ENCODE measurements around the gene UPF3B.

Gene UPF3B

DNA sequence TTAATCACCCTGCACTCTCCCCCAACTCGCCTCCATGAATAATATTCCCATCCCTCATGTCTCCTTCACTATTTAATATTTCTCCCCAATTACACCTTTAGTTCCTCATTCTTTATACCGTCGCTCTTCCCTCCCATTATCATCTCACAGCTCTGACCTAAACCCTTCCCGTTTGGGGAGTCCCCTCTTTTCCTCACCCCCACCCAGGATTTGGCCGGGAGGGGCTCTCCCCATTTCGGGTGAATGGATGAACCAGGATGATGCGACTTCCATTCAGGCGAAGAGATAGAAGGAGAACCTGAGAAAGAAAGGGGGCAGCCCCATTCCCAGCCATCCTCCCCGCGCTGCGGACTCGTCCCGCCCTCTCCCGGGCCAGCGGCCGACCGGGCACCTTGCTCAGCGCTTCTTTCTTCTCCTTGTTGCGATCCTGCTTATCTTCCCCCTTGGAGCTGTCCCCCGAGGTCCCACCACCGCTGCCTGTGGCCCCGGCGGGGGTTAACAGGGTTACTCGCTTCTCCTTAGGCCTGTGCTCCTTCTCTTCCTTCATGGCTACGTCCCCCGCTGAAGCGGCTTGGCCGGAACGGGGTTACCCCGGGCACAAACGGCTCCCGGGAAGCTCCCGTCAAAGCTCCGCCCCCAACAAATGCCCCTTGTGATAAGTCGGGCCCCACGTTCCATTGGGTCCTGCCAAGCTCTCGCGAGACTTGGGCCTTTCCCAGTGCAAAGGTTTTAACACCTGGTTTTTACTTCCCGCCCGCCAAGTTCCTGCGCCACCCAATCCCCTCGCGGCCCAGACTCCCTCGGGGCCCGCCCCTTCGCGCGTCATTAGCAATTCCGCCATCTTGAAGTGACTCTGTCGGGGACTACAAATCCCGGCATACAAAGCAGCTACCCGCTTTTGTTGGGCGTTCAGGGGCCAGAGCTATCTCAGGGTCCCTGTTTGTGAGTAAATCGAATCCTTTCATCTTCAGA, at the start of gene UPF3B (continued):
- TF ChIP-seq ZIC2 (tag by site-specific recombination; IDR thresholded peaks at IDR 0.05) (0 out of 2 replicates have a peak, but pooled peaks have one; percentile 24), ZNF266 (tag by site-specific recombination; IDR thresholded peaks at IDR 0.05; ENCODE audit: low read depth) (no peak), ZNF791 (tag by site-specific recombination; IDR thresholded peaks at IDR 0.05) (no peak), ZNF155 (tag by site-specific recombination; IDR thresholded peaks at IDR 0.05) (no peak), ZNF112 (tag by site-specific recombination; IDR thresholded peaks at IDR 0.05) (no peak), ZFP37 (tag by site-specific recombination; IDR thresholded peaks at IDR 0.05) (no peak), REPIN1 (tag by site-specific recombination; IDR thresholded peaks at IDR 0.05; ENCODE audit: low read depth) (no peak), HOXD13 (CRISPR knock-in tag; IDR thresholded peaks at IDR 0.05; ENCODE audit: borderline replicate concordance) (no peak), ZNF571 (tag by site-specific recombination; IDR thresholded peaks at IDR 0.05) (no peak), ZNF350 (tag by site-specific recombination; IDR thresholded peaks at IDR 0.05) (no peak), ZBTB48 (tag by site-specific recombination; IDR thresholded peaks at IDR 0.05) (peak; percentile 79), GFI1B (tag by site-specific recombination; IDR thresholded peaks at IDR 0.05) (no peak), HOXA7 (CRISPR knock-in tag; IDR thresholded peaks at IDR 0.05; ENCODE audit: borderline replicate concordance) (no peak)

DNA sequence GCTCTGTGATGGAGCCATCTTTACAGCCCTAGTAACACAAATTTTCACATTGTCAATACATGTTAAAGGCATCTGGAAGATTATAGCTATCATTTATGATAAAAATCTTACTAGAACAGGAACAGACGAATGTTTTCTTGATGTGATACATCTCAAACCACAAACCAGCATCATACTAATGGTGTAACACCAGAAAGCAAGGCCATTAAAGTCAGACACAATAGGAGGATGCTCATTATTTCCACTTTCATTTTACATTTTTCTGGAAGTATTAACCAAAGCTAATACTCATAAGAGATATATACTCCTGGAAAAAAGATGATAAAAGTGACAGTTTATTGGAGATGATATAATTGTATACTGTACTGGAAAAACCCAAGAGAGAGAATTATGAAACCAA, 48.2 kb upstream of the UPF3B start:
- H3K4me3 ChIP-seq (ENCODE audit: low read depth, low read length), result no peak overlapping the region
- TF ChIP-seq SALL2 (tag by site-specific recombination; IDR thresholded peaks at IDR 0.05; ENCODE audit: borderline replicate concordance) (no peak), ZNF571 (tag by site-specific recombination; IDR thresholded peaks at IDR 0.05) (no peak), SP7 (tag by site-specific recombination; IDR thresholded peaks at IDR 0.05) (no peak), IKZF3 (tag by site-specific recombination; IDR thresholded peaks at IDR 0.05) (no peak), ZFHX2 (tag by site-specific recombination; conservative IDR thresholded peaks at IDR 0.05) (no peak)
- TF ChIP-seq, protein P1, sequence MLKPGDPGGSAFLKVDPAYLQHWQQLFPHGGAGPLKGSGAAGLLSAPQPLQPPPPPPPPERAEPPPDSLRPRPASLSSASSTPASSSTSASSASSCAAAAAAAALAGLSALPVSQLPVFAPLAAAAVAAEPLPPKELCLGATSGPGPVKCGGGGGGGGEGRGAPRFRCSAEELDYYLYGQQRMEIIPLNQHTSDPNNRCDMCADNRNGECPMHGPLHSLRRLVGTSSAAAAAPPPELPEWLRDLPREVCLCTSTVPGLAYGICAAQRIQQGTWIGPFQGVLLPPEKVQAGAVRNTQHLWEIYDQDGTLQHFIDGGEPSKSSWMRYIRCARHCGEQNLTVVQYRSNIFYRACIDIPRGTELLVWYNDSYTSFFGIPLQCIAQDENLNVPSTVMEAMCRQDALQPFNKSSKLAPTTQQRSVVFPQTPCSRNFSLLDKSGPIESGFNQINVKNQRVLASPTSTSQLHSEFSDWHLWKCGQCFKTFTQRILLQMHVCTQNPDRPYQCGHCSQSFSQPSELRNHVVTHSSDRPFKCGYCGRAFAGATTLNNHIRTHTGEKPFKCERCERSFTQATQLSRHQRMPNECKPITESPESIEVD (tag by site-specific recombination; IDR thresholded peaks at IDR 0.05), result no peak
- POLR2A ChIA-PET, result no interaction called here
- H3K4me1 ChIP-seq (ENCODE audit: control insufficient read depth, insufficient read depth, low read length), result no peaks in the 10 kb centered on the region
- H3K9me3 ChIP-seq (ENCODE audit: control insufficient read depth, insufficient read depth, low read depth, low read length), result no peaks in the 10 kb centered on the region
- CTCF ChIA-PET, result interaction anchor here (2.9 kb wide), 1 partner anchor 13 kb away, joined by 11 read pairs; no protein-coding TSS in a partner anchor
- H3K27ac ChIP-seq (ENCODE audit: extremely low read depth, low read depth, low read length), result no peak overlapping the region
- no peaks in the 10 kb centered on the region for H3K36me3 ChIP-seq (ENCODE audit: control insufficient read depth in 2 of 2, insufficient read depth in 1 of 2, low read length in 2 of 2)

DNA sequence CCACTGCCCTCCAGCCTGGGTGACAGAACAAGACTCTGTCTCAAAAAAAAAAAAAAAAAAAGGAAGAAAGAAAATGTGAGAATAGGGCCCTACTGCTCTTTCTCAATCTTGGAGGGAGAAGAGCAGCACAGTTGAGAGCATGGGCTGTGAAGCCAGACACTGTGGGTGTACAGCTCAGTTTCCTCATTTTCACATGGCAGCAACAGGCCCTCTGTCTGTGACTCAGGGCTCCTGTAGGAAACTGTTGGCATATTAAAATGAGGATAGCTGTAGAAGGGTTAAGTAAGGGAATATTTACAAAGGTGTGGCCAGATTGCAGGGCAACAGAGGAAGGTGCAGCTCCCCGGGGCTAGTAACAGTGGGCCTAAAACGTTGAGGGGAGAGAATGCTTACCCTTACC, 46.4 kb upstream of the UPF3B start:
- POLR2A ChIA-PET, result interaction anchor here (0.7 kb wide), 1 partner anchor 28 kb away, joined by 6 read pairs; no protein-coding TSS in a partner anchor
- Histone ChIP-seq H3K36me3 (ENCODE audit: control insufficient read depth in 2 of 2, insufficient read depth in 1 of 2, low read length in 2 of 2) (no peaks in the 10 kb centered on the region), H3K4me3 (ENCODE audit: low read depth, low read length) (no peak overlapping the region), H3K4me1 (ENCODE audit: control insufficient read depth, insufficient read depth, low read length) (no peaks in the 10 kb centered on the region), H3K9me3 (ENCODE audit: control insufficient read depth, insufficient read depth, low read depth, low read length) (no peaks in the 10 kb centered on the region), H3K27ac (ENCODE audit: extremely low read depth, low read depth, low read length) (no peak overlapping the region)
- CTCF ChIA-PET, result interaction anchor here (1.0 to 2.7 kb wide), 2 partner anchors 11 to 17 kb away, joined by 7 to 11 read pairs; no protein-coding TSS in a partner anchor
- TF ChIP-seq, protein P2, sequence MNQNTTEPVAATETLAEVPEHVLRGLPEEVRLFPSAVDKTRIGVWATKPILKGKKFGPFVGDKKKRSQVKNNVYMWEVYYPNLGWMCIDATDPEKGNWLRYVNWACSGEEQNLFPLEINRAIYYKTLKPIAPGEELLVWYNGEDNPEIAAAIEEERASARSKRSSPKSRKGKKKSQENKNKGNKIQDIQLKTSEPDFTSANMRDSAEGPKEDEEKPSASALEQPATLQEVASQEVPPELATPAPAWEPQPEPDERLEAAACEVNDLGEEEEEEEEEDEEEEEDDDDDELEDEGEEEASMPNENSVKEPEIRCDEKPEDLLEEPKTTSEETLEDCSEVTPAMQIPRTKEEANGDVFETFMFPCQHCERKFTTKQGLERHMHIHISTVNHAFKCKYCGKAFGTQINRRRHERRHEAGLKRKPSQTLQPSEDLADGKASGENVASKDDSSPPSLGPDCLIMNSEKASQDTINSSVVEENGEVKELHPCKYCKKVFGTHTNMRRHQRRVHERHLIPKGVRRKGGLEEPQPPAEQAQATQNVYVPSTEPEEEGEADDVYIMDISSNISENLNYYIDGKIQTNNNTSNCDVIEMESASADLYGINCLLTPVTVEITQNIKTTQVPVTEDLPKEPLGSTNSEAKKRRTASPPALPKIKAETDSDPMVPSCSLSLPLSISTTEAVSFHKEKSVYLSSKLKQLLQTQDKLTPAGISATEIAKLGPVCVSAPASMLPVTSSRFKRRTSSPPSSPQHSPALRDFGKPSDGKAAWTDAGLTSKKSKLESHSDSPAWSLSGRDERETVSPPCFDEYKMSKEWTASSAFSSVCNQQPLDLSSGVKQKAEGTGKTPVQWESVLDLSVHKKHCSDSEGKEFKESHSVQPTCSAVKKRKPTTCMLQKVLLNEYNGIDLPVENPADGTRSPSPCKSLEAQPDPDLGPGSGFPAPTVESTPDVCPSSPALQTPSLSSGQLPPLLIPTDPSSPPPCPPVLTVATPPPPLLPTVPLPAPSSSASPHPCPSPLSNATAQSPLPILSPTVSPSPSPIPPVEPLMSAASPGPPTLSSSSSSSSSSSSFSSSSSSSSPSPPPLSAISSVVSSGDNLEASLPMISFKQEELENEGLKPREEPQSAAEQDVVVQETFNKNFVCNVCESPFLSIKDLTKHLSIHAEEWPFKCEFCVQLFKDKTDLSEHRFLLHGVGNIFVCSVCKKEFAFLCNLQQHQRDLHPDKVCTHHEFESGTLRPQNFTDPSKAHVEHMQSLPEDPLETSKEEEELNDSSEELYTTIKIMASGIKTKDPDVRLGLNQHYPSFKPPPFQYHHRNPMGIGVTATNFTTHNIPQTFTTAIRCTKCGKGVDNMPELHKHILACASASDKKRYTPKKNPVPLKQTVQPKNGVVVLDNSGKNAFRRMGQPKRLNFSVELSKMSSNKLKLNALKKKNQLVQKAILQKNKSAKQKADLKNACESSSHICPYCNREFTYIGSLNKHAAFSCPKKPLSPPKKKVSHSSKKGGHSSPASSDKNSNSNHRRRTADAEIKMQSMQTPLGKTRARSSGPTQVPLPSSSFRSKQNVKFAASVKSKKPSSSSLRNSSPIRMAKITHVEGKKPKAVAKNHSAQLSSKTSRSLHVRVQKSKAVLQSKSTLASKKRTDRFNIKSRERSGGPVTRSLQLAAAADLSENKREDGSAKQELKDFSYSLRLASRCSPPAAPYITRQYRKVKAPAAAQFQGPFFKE (tag by site-specific recombination; IDR thresholded peaks at IDR 0.05; ENCODE audit: borderline replicate concordance), result no peak
- TF ChIP-seq GLIS1 (tag by site-specific recombination; IDR thresholded peaks at IDR 0.05), result no peak
- TF ChIP-seq ZBTB17 (tag by site-specific recombination; IDR thresholded peaks at IDR 0.05), result no peak
- TF ChIP-seq, protein P3, sequence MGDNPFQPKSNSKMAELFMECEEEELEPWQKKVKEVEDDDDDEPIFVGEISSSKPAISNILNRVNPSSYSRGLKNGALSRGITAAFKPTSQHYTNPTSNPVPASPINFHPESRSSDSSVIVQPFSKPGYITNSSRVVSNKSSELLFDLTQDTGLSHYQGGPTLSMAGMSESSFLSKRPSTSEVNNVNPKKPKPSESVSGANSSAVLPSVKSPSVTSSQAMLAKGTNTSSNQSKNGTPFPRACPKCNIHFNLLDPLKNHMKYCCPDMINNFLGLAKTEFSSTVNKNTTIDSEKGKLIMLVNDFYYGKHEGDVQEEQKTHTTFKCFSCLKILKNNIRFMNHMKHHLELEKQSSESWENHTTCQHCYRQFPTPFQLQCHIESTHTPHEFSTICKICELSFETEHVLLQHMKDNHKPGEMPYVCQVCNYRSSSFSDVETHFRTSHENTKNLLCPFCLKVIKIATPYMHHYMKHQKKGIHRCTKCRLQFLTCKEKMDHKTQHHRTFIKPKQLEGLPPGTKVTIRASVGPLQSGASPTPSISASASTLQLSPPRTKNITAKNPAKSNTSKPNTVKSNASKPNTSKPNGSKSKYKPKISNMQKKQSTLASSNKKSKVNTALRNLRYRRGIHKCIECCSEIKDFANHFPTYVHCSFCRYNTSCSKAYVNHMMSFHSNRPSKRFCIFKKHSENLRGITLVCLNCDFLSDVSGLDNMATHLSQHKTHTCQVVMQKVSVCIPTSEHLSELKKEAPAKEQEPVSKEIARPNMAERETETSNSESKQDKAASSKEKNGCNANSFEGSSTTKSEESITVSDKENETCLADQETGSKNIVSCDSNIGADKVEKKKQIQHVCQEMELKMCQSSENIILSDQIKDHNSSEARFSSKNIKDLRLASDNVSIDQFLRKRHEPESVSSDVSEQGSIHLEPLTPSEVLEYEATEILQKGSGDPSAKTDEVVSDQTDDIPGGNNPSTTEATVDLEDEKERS (tag by site-specific recombination; IDR thresholded peaks at IDR 0.05), result no peak
